ENCODE data around the gene ANO3.

The ANO3 gene

DNA sequence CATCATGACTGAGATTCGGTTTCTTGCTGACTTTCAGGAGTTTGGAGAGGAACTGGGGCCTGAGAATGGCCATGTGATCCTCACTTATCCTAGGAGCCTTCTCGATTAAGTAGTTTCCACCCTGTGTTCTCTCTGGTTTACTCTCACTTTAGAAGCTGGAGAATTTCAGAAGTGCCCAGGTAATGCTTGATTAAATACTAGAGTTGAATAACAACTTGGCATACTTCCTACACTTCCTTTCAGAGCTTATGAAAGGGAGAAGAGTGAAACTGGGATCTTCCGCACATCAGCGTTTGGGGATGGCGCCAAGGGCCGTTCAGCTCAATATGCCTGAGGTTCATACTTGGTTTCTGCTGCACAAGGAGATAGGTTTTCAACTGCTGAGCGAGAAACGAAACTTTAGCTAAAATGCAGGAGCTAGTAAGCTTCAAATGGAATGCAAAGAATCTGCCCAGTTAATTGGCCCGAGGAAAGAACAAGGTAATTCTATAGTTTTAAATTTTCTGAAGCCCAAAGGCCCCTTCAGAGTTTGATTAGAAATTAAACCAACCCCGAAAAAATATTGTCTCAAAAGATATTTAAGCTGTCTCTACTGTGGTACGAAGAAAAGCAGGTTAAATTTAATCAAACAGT, 241.0 kb downstream of the ANO3 start:
- H4K20me1 ChIP-seq (ENCODE audit: low read depth, low read length) = no peaks in the 10 kb centered on the region
- TF ChIP-seq, protein P1, sequence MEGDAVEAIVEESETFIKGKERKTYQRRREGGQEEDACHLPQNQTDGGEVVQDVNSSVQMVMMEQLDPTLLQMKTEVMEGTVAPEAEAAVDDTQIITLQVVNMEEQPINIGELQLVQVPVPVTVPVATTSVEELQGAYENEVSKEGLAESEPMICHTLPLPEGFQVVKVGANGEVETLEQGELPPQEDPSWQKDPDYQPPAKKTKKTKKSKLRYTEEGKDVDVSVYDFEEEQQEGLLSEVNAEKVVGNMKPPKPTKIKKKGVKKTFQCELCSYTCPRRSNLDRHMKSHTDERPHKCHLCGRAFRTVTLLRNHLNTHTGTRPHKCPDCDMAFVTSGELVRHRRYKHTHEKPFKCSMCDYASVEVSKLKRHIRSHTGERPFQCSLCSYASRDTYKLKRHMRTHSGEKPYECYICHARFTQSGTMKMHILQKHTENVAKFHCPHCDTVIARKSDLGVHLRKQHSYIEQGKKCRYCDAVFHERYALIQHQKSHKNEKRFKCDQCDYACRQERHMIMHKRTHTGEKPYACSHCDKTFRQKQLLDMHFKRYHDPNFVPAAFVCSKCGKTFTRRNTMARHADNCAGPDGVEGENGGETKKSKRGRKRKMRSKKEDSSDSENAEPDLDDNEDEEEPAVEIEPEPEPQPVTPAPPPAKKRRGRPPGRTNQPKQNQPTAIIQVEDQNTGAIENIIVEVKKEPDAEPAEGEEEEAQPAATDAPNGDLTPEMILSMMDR (IDR thresholded peaks at IDR 0.05; ENCODE audit: insufficient read depth, low read length, poor library complexity, severe bottlenecking) = no peak
- no peak for TF ChIP-seq EZH2phosphoT487 (conservative IDR thresholded peaks at IDR 0.05; ENCODE audit: low read length)
- H3K27me3 ChIP-seq (ENCODE audit: low read length) = no peaks in the 10 kb centered on the region
- no peak overlapping the region for H3K27ac ChIP-seq (ENCODE audit: low read depth, low read length)
- no peak overlapping the region for H3K4me3 ChIP-seq (ENCODE audit: insufficient read depth, low read length, poor library complexity, severe bottlenecking)
- H3K4me2 ChIP-seq (ENCODE audit: low read depth, low read length, poor library complexity, severe bottlenecking) = no peak overlapping the region
- no peak overlapping the region for H3K9ac ChIP-seq (ENCODE audit: low read length)
- no peaks in the 10 kb centered on the region for H3K9me3 ChIP-seq (ENCODE audit: insufficient read depth, low read length)
- H2AFZ ChIP-seq (ENCODE audit: low read depth, low read length, severe bottlenecking) = no peak overlapping the region
- no peaks in the 10 kb centered on the region for H3K36me3 ChIP-seq (ENCODE audit: low read length)
- H3K9me2 ChIP-seq (replicated peaks; ENCODE audit: insufficient read depth, low read length) = no peaks in the 10 kb centered on the region
- H3F3A ChIP-seq (ENCODE audit: insufficient read depth) = no peaks in the 10 kb centered on the region
- H3K79me2 ChIP-seq (ENCODE audit: insufficient read depth, low read length) = no peaks in the 10 kb centered on the region

DNA sequence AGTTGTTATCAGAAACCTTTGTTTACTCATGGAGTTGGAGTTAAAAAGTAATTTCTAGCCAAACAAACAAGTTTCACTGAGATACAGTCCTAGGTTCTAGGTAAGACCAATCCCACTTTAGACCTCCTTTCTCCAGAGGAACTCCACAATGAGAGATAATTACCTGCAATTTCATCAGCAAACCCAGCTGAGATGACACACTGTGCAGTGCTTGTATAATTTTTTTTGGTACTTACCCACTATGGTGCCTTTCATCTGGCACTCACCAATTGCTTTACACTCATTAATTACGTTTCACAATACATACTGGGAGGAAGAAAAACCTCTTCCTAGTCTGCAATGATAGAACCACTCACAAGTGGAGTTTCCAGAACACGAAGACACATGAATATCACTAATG, 242.0 kb downstream of the ANO3 start:
- Histone ChIP-seq H3K9me3 (ENCODE audit: insufficient read depth, low read length) (no peaks in the 10 kb centered on the region), H2AFZ (ENCODE audit: low read depth, low read length, severe bottlenecking) (no peak overlapping the region), H3K9me2 (replicated peaks; ENCODE audit: insufficient read depth, low read length) (no peaks in the 10 kb centered on the region), H3K4me2 (ENCODE audit: low read depth, low read length, poor library complexity, severe bottlenecking) (no peak overlapping the region), H3K36me3 (ENCODE audit: low read length) (no peaks in the 10 kb centered on the region), H3K27ac (ENCODE audit: low read depth, low read length) (no peak overlapping the region), H3K9ac (ENCODE audit: low read length) (no peak overlapping the region), H3K27me3 (ENCODE audit: low read length) (no peaks in the 10 kb centered on the region), H3K79me2 (ENCODE audit: insufficient read depth, low read length) (no peaks in the 10 kb centered on the region), H3K4me3 (ENCODE audit: insufficient read depth, low read length, poor library complexity, severe bottlenecking) (no peak overlapping the region), H4K20me1 (ENCODE audit: low read depth, low read length) (no peaks in the 10 kb centered on the region), H3F3A (ENCODE audit: insufficient read depth) (no peaks in the 10 kb centered on the region)
- TF ChIP-seq, protein P1 (IDR thresholded peaks at IDR 0.05; ENCODE audit: insufficient read depth, low read length, poor library complexity, severe bottlenecking) = no peak
- TF ChIP-seq EZH2phosphoT487 (conservative IDR thresholded peaks at IDR 0.05; ENCODE audit: low read length) = no peak

DNA sequence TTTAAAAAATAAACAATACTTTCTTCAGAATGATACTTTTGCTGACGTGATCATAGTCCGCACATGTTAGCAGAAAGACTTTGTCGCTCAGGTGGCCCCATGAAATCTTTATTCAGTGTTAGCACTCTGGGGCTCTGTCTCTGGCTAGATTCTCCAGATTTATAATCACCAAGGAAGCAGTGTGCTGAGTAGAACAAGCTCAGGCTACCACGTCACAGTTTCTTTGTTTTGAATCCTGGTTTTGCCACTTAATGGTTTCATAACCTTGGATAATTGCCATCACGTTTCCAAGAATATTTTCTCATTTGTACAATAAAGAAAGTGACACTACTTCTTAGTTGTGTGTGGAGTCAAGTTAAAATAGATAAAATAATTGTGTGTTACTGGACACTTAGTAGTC, 244.0 kb downstream of the ANO3 start:
- Histone ChIP-seq H3K9me2 (replicated peaks; ENCODE audit: insufficient read depth, low read length) (no peaks in the 10 kb centered on the region), H3K79me2 (ENCODE audit: insufficient read depth, low read length) (no peaks in the 10 kb centered on the region), H3K27me3 (ENCODE audit: low read length) (no peaks in the 10 kb centered on the region), H4K20me1 (ENCODE audit: low read depth, low read length) (no peaks in the 10 kb centered on the region), H3K9ac (ENCODE audit: low read length) (no peak overlapping the region), H3K9me3 (ENCODE audit: insufficient read depth, low read length) (no peaks in the 10 kb centered on the region), H3K4me3 (ENCODE audit: insufficient read depth, low read length, poor library complexity, severe bottlenecking) (no peak overlapping the region), H3K36me3 (ENCODE audit: low read length) (no peaks in the 10 kb centered on the region), H3F3A (ENCODE audit: insufficient read depth) (no peaks in the 10 kb centered on the region), H3K27ac (ENCODE audit: low read depth, low read length) (no peak overlapping the region), H2AFZ (ENCODE audit: low read depth, low read length, severe bottlenecking) (no peak overlapping the region), H3K4me2 (ENCODE audit: low read depth, low read length, poor library complexity, severe bottlenecking) (no peak overlapping the region)
- TF ChIP-seq, protein P1 (IDR thresholded peaks at IDR 0.05; ENCODE audit: insufficient read depth, low read length, poor library complexity, severe bottlenecking) = no peak
- no peak for TF ChIP-seq EZH2phosphoT487 (conservative IDR thresholded peaks at IDR 0.05; ENCODE audit: low read length)
